GM12864 (cell line): ENCODE measurements around the gene EBLN2.

ENCODE experiments used
- DNase-seq: peaks from one replicate; pipeline ENCODE4 v3.0.0-alpha.2; 2011; ENCODE audit warnings: low read depth
- H3K4me3 ChIP-seq: 2 replicates; pipeline ENCODE4 v1.5.1; 2011; ENCODE audit warnings: mild to moderate bottlenecking, low read depth, low read length, control low read depth
- CTCF ChIP-seq: IDR thresholded peaks from 2 replicates; pipeline ENCODE4 v1.5.1; 2011; ENCODE audit warnings: low read depth, mild to moderate bottlenecking, moderate library complexity, low read length, control low read depth, inconsistent platforms; ENCODE audit errors: missing control alignments

The EBLN2 gene

GRCh38 chr3:73041537-73041936 lies 19.9 kb upstream of the EBLN2 start:
- TF ChIP-seq CTCF, result no peak

GRCh38 chr3:73043414-73043813 lies 18.0 kb upstream of the EBLN2 start:
- DNase-seq, result no peak
- H3K4me3 ChIP-seq, result no peak overlapping the region

More at GRCh38 chr3:73041537-73041936, 19.9 kb upstream of the EBLN2 start:
- no peak overlapping the region for H3K4me3 ChIP-seq
- DNase-seq, result no peak

GRCh38 chr3:73045391-73045790 lies 16.1 kb upstream of the EBLN2 start:
- no peak overlapping the region for H3K4me3 ChIP-seq
- TF ChIP-seq CTCF, result no peak
- no peak for DNase-seq

More at GRCh38 chr3:73043414-73043813, 18.0 kb upstream of the EBLN2 start:
- no peak for TF ChIP-seq CTCF

GRCh38 chr3:73046195-73046594 lies 15.3 kb upstream of the EBLN2 start:
- DNase-seq, result no peak
- no peak for TF ChIP-seq CTCF
- no peak overlapping the region for H3K4me3 ChIP-seq

- TF ChIP-seq CTCF, result no peak
- no peak for DNase-seq
- no peak overlapping the region for H3K4me3 ChIP-seq
Measured at GRCh38 chr3:73049319-73049718, 12.1 kb upstream of the EBLN2 start.

GRCh38 chr3:73052857-73053256 lies 8.6 kb upstream of the EBLN2 start:
- DNase-seq, result no peak
- no peak for TF ChIP-seq CTCF
- no peak overlapping the region for H3K4me3 ChIP-seq

GRCh38 chr3:73055583-73055982 lies 5.9 kb upstream of the EBLN2 start:
- no peak overlapping the region for H3K4me3 ChIP-seq
- no peak for TF ChIP-seq CTCF
- no peak for DNase-seq
